ENCODE results near the gene GAD1. TPM values are rescaled to one million over a fixed set of nuclear protein-coding genes. Genes with fewer than 3 reads are reported as not detected.

GAD1 gene
- total RNA-seq (2022): 11.2 and 11.5 TPM in 2 replicates
- percentile 50 among the genes with signal in this experiment for Bru-seq, nascent RNA
- percentile 50 among the genes with signal in this experiment for BruChase-seq, experiment 1, labeled RNA remaining after a 6-hour chase
- percentile 54 among the genes with signal in this experiment for BruChase-seq, experiment 2, labeled RNA remaining after a 2-hour chase
- long read RNA-seq, partial matches to known transcripts: 2 of 5 reads
- long read RNA-seq, other reads (novel, unspliced or antisense): 0 of 5 reads

DNA sequence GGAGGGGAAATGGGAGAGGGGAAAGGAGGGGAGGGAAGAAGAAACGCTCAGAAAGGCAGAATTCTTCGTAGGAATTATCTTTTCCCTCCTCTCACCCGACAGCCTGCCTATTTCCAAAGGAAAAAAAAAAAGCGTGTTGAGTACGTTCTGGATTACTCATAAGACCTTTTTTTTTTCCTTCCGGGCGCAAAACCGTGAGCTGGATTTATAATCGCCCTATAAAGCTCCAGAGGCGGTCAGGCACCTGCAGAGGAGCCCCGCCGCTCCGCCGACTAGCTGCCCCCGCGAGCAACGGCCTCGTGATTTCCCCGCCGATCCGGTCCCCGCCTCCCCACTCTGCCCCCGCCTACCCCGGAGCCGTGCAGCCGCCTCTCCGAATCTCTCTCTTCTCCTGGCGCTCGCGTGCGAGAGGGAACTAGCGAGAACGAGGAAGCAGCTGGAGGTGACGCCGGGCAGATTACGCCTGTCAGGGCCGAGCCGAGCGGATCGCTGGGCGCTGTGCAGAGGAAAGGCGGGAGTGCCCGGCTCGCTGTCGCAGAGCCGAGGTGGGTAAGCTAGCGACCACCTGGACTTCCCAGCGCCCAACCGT, at the start of gene GAD1:
GAD1 (plus strand) TSS at position 384 of the 589 bp plus-strand sequence. CDS start 1,705 bp downstream, outside the sequence.
- Mint-ChIP-seq H3K4me1 (ENCODE audit: low read depth, unreplicated experiment) (peaks cover 23% of the 10 kb centered on the region), H3K36me3 (ENCODE audit: insufficient read depth, unreplicated experiment) (peaks cover 39% of the 10 kb centered on the region)
- CTCF ChIA-PET: interaction anchor here (0.6 to 2.5 kb wide), 17 partner anchors 10 to 653 kb away, joined by 3 to 17 read pairs (median 4); partner anchors contain the start of gene GORASP2

GRCh38 chr2:170770008-170770605, 46.6 kb upstream of the GAD1 start, which contains the start of gene ERICH2:
TSS of gene ERICH2 (plus strand) at chr2:170770378. CDS start at chr2:170770682, 304 bp downstream.
- intact Hi-C loops (cut with micrococcal nuclease; ENCODE audit: unreplicated experiment): loop anchor here (2.0 kb wide), 1 partner anchor 25 kb away; no protein-coding TSS in a partner anchor
- Mint-ChIP-seq H3K9me3 (ENCODE audit: low read depth, unreplicated experiment) (no peaks in the 10 kb centered on the region), H3K27ac (ENCODE audit: unreplicated experiment) (peak within 1 kb of the TSS; percentile 91), H3K27me3 (ENCODE audit: unreplicated experiment) (no peaks in the 10 kb centered on the region), H3K36me3 (ENCODE audit: insufficient read depth, unreplicated experiment) (peaks cover 26% of the 10 kb centered on the region), H3K4me3 (ENCODE audit: low read depth, unreplicated experiment) (peak within 1 kb of the TSS; percentile 81), H3K4me1 (ENCODE audit: low read depth, unreplicated experiment) (peaks cover 22% of the 10 kb centered on the region)
- CTCF ChIA-PET: interaction anchor here (1.1 to 1.7 kb wide), 2 partner anchors 31 to 59 kb away, joined by 3 to 8 read pairs; no protein-coding TSS in a partner anchor
- TF ChIP-seq CTCF (IDR thresholded peaks at IDR 0.05; ENCODE audit: unreplicated experiment): no peak
- peak; percentile 68 for DNase-seq
- BruUV-seq (replicated peaks): TSS peak; percentile 90

More for the DNA sequence above, at the start of gene GAD1:
- intact Hi-C loops (cut with micrococcal nuclease; ENCODE audit: unreplicated experiment): loop anchor here (2.0 to 10.0 kb wide), 4 partner anchors 56 to 1362 kb away; partner anchors contain the start of gene SP5
- Mint-ChIP-seq H3K27me3 (ENCODE audit: unreplicated experiment) (peaks cover 31% of the 10 kb centered on the region), H3K9me3 (ENCODE audit: low read depth, unreplicated experiment) (no peaks in the 10 kb centered on the region), H3K4me3 (ENCODE audit: low read depth, unreplicated experiment) (peak within 1 kb of the TSS; percentile 85), H3K27ac (ENCODE audit: unreplicated experiment) (peak within 1 kb of the TSS; percentile 30)
- peak; percentile 87 for DNase-seq
- no TSS peak for BruUV-seq (replicated peaks)
- TF ChIP-seq CTCF (IDR thresholded peaks at IDR 0.05; ENCODE audit: unreplicated experiment): no peak

- no peak for TF ChIP-seq CTCF (IDR thresholded peaks at IDR 0.05; ENCODE audit: unreplicated experiment)
- peak; percentile 89 for DNase-seq
- Mint-ChIP-seq H3K27ac (ENCODE audit: unreplicated experiment) (peak overlapping the region; percentile 91), H3K4me1 (ENCODE audit: low read depth, unreplicated experiment) (peaks cover 16% of the 10 kb centered on the region), H3K4me3 (ENCODE audit: low read depth, unreplicated experiment) (peak overlapping the region; percentile 81), H3K9me3 (ENCODE audit: low read depth, unreplicated experiment) (no peaks in the 10 kb centered on the region), H3K36me3 (ENCODE audit: insufficient read depth, unreplicated experiment) (peaks cover 26% of the 10 kb centered on the region), H3K27me3 (ENCODE audit: unreplicated experiment) (no peaks in the 10 kb centered on the region)
- CTCF ChIA-PET: interaction anchor here (0.6 to 1.7 kb wide), 3 partner anchors 32 to 59 kb away, joined by 3 to 8 read pairs (median 4); no protein-coding TSS in a partner anchor
- no TSS peak for BruUV-seq (replicated peaks)
- intact Hi-C loops (cut with micrococcal nuclease; ENCODE audit: unreplicated experiment): loop anchor here (2.0 kb wide), 1 partner anchor 26 kb away; no protein-coding TSS in a partner anchor
Observed at GRCh38 chr2:170770606-170771420, 45.9 kb upstream of the GAD1 start.

All from Calu3 (cell line).